Measurements from ENCODE around the gene MIPEP.

GRCh38 chr13:23707674-23708073 lies 181.5 kb downstream of the MIPEP start:
- TF ChIP-seq CTCF (IDR thresholded peaks at IDR 0.05; ENCODE audit: low read length): peak; percentile 11; the same call in 1 of the 2 replicates
- no peak for TF ChIP-seq EZH2 (IDR thresholded peaks at IDR 0.05; ENCODE audit: borderline replicate concordance, low read length)

Measured in OCI-LY1 (cell line).